ENCODE measurements around the gene MYO18B.

The MYO18B gene

DNA sequence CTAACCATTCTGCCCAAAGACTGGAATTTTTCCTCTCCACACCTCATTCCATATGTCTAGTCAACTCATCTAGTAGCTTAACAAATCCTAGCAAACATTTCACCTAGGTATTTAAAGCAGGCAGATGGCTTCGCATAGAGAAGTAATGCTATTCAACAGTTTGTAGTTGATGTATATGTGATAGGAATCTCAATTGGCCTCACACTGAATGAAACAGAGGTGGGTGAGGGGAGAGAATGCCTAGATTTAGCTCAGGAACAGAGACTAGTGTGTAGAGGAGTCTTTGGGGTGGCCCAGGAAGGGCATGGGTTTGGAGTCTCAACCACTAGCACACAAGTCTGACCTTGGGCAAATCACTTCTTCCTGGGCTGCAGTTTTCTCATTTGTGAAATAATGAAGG is 196.2 kb downstream of the MYO18B start:
- DNase-seq (ENCODE audit: low read depth in 2 of 3, low spot score in 2 of 3) = no peak

DNA sequence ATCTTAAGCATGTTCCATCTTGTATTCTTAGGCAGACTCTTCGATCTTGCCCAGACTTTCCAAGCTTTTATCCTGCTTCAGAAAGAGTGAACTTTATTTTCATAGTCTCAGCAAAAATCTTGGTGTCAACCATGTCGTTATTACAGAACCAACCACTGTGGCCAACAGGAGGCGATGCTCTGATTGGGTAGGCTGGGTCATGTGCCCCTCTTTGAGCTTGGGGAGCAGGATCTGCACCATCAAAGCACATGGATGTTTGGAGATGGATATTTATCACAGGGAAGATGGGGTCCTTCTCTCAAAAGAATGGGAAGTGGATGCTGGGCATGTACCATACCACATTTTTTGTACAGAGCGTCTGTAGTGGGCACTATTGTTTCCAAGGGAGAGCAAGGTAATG is 197.4 kb downstream of the MYO18B start:
- DNase-seq (ENCODE audit: low read depth in 2 of 3, low spot score in 2 of 3) = no peak

GRCh38 chr22:25940479-25940878 is 198.5 kb downstream of the MYO18B start:
- DNase-seq (ENCODE audit: low read depth in 2 of 3, low spot score in 2 of 3) = no peak

DNA sequence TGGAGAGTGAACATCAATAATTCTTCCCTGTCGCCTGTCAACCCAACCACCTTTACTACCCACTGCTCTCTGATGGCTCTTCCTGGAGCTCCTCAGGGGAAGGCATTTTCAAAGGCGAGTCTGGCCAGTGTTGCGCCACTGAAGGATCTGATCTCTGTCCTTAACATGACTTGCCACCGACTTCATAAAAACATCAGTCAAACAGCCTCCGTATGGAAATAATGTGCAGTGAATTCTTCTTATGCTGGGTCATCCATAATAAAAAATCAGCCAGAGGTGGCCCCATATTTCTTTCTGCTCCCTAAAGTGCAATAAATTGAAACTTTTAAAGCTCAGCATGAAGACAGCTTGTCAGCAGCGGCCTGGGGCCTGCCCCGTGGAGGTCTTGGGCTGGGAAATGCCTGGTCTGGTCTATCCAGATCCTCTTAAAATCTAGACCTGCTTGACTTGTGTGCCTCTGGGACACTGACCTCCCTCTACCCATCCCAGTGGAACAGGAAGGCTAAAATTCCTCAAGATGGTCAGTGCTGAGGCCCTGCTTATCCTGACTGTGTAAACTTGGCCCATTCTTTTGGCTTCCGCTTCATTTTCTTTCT is 199.5 kb downstream of the MYO18B start:
- no peak for DNase-seq (ENCODE audit: low read depth in 2 of 3, low spot score in 2 of 3)

DNA sequence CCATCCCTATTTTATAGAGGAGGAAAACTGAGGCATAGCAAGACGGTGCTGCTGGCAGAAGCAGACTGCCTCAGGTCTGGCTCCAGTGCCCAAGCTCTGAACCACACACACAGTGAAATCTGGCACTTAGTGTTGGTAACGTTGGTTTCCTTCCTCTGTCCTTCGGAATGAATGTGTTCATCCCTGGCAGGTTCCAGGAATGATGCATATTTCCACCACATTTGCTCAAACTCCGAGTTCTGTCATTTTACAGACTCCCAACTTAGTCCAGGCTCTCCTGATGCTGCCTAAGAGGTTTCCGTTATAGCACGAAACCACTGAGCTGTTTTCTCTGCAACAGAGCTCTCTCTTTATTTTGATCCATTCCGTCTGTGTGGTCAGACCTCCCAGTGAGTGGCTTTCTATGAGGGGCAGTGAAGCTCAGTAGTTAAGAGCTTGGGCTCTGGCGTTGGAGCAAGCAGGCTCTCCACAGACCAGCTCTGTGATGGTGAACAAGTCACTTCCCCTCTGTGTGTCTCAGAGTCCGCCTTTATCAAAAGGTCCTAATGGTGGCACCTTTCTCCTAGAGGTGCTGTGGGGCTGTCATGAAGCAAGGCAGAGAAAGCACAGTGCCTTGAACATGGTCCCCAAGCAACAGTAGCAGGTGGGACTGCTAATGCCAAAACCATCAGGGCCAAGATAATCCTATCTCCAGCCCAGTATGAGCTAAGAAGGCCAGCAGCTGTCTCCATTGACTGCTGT is 200.3 kb downstream of the MYO18B start:
- no peak for DNase-seq (ENCODE audit: low read depth in 2 of 3, low spot score in 2 of 3)

DNA sequence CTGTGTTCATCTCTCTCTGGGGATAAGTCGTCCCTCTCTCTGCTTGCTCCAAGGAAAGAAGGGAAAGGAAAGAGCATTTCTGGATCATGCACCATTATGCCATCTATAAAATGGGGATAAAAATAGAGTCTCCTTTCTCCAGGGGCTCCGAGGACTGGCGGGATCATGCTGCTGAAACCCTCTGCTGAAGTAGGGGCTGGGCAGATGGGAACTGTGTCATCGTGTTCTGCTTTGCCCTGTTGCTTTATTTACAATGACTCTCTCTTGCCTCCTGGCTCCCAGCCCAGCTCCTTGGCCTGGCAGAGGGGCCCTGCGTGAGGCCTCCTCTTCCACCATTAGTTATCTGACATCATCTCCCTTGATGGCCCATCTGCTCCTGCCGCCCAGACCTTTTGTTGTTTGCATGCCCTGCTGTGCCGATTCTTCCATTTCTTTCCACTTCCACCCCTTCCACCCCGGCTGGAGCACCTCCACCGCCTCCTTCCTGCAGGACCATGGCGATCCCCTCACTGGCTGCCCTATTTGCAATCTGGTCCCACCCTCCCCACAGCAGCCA is 200.9 kb downstream of the MYO18B start:
- no peak for DNase-seq (ENCODE audit: low read depth in 2 of 3, low spot score in 2 of 3)

DNA sequence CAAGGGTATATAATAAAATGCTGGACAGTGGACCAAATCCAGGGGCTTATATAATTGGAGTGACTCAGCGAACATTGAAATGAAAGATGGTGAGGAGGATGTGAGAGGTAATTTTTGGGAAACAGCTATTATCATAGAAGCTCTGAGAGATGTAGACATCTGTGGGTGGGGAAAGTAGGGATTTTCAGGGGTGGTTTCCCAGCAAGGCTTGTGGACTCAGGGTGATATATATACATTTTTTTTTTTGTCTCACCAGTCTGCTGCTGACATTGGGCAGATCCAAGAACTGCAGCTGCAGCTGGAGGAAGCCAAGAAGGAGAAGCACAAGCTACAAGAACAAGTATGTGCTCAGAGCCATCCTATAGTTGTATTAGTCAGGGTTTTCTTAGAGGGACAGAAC is 208.1 kb downstream of the MYO18B start:
- no peak for DNase-seq (ENCODE audit: low read depth in 2 of 3, low spot score in 2 of 3)

- DNase-seq (ENCODE audit: low read depth in 2 of 3, low spot score in 2 of 3) = no peak
These were observed 211.3 kb downstream of the MYO18B start for GRCh38 chr22:25953276-25953675.

DNA sequence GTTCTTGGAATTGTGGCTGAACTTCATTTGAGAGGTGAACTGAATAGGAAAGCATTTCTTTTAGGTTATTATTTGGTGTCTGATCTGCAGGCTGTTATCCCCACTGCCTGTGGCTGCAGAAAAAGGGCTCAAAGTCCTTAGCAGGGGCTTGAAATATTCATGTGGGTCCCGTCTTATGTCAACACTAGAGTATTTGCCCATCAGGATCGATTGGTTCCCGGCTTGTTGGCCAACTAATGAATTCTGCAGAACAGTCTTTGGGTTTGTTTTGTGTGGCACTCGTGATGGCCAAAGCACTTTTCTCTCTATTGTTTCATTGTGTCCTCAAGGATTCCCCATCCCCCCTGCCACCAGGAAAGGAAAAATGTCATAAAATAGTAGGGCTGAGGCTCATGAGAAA is 211.9 kb downstream of the MYO18B start:
- DNase-seq (ENCODE audit: low read depth in 2 of 3, low spot score in 2 of 3) = no peak

DNA sequence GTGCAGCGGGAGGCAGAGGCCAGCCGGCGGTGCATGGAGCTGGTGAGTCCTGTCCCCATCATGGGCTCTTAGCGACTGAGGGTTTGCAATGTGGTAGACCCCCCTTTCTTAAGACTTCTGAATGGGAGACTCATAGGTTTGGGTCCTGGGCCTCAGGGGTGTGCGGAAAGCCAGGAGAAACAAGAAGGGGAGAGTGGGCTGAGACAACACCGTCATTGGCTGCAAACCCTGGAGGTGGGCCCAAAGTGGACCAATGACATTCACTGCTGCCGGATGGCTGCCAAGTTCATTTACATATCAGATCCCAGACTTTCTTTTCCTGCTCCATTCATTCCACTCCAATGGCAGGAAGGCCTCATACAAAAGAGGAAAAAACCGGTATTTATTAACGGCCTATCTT is 213.3 kb downstream of the MYO18B start:
- no peak for DNase-seq (ENCODE audit: low read depth in 2 of 3, low spot score in 2 of 3)

GRCh38 chr22:25956801-25957200 is 214.8 kb downstream of the MYO18B start:
- no peak for DNase-seq (ENCODE audit: low read depth in 2 of 3, low spot score in 2 of 3)

DNA sequence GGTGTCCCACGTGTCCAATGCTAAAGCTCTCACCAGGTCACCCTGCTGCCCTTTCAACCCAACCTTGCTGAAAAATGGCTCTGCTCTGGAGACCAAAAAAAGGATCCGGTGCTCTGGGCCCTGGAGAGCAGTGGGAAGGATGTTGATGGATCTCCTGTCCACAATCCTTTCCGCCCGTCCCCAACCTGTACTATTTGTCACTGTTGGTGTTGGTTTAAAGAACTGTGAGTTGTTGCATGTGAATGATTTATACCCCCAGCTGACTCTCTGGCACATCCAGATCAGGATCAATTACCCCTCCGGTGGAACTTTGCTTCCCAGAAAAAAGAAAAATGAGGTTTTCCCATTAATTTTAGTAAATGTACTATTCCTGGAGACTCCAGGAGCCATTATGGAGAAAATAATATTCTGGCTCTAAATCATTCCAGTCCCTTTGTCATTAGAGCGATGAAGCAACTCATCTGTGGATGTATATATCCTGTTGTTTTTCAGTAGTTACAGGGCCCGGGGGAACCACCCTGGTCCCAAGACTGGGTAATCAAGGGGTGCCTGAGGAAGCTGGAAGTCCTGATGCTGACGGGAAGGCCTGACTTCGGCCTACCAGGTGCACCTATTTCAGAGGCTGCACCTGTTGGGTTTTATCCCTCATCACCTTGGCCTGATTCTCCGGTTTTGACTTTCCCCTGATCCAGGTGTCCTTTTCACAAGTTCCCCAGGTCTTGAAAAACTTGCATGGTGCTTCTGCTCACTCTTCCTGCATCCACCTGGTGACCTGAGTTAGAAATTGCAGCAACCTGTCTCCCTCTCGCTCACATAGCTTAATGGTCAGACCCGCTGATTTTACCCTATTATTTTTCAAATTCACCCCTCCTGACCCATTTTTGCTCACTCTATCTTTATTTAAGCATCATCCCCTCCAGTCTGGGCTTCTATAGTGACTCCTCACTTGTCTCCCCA is 218.1 kb downstream of the MYO18B start:
- no peak for DNase-seq (ENCODE audit: low read depth in 2 of 3, low spot score in 2 of 3)

GRCh38 chr22:25961699-25962098 is 219.7 kb downstream of the MYO18B start:
- DNase-seq (ENCODE audit: low read depth in 2 of 3, low spot score in 2 of 3) = no peak

- DNase-seq (ENCODE audit: low read depth in 2 of 3, low spot score in 2 of 3) = no peak
These were observed 220.7 kb downstream of the MYO18B start for GRCh38 chr22:25962711-25963110.

GRCh38 chr22:25964961-25965730 is 223.2 kb downstream of the MYO18B start:
- no peak for DNase-seq (ENCODE audit: low read depth in 2 of 3, low spot score in 2 of 3)

DNA sequence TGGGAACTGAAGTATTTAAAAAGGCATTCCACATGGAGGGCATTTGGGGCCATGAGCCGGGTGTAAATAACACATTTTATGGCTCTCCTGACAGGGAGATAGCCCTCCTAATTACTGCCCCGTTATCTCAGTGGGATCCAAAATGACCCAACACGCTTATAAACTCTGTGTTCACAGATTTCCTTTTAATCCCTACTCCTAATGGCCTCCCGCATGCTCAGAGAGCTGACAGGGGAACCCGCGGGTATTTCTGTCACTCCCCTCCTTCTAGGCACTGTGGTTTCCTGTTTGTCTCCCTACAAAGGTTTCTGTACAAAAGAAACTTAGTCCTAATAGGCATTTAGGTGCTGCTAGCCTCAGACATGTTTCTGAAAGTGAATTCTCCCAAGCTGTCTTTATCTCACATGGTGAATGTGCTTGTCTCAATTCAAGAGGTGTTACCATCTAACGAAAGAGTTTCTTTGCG is 224.5 kb downstream of the MYO18B start:
- no peak for DNase-seq (ENCODE audit: low read depth in 2 of 3, low spot score in 2 of 3)

DNA sequence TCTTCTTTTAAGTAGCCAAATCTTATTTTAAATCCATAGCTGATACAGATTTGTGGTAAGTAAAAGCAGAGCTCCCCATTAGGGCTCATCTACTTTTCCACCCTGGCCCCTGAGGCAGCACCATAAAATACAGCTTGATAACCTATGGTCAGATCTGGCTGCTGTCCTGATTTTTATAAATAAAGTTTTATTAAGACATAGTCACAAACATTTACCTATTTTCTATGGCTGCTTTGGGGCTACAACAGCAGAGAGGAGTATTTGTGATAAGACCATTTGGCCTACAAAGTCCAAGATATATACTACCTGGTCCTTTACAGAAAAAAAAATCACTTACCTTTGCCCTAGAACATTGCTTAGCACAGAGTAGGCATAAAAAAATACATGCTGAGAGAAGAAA is 227.3 kb downstream of the MYO18B start:
- no peak for DNase-seq (ENCODE audit: low read depth in 2 of 3, low spot score in 2 of 3)

DNA sequence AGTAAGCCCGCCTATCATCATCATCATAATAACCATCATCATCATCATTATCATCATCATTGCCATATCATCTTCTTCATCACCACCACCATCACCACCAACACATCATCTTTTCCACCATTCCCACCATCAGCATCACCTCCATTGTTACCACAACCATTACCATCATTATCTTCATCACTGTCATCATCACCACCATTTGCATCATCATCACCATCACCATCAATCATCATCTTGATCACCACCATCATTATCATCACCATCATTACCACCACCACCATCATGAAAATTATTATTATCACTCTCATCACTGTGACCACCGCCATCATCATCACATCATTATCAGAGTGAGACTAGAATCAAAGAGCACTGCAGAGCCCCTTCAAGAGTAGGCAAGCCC is 227.9 kb downstream of the MYO18B start:
- no peak for DNase-seq (ENCODE audit: low read depth in 2 of 3, low spot score in 2 of 3)

- no peak for DNase-seq (ENCODE audit: low read depth in 2 of 3, low spot score in 2 of 3)
These were observed 228.5 kb downstream of the MYO18B start for GRCh38 chr22:25970374-25970911.

- no peak for DNase-seq (ENCODE audit: low read depth in 2 of 3, low spot score in 2 of 3)
These were observed 229.2 kb downstream of the MYO18B start for GRCh38 chr22:25970999-25971811.

Measured in activated CD8-positive, alpha-beta memory T cell treated with anti-CD3 and anti-CD28 coated beads for 48 hours (primary cell).